Panc1 (cell line): ENCODE measurements around the gene FAM227B. TPM values are rescaled to one million over a fixed set of nuclear protein-coding genes. Genes with fewer than 3 reads are reported as not detected.

Source experiments
- ATAC-seq: fragments of 200-7000 bp; cut with Tn5 transposase; 2 replicates; pipeline ENCODE4 v1.9.1; 2020; ENCODE audit warnings: mild to moderate bottlenecking, moderate library complexity
- BruUV-seq: library from RNA; stranded (reverse); fragments of 400-500 nt; replicated peaks from 2 replicates; lab custom pipeline; 2021; lab: Mats Ljungman, UMichigan
- CTCF ChIA-PET: fragments of 300-600 bp; sonication (Branson Sonifier 250); formaldehyde crosslinking; loops from one replicate; lab custom pipeline; 2022; ENCODE audit warnings: antibody characterized with exemption; lab: Charles Lee
- POLR2A ChIA-PET: fragments of 300-600 bp; sonication (Branson Sonifier 250); formaldehyde crosslinking; loops from one replicate; lab custom pipeline; 2022; ENCODE audit warnings: antibody characterized with exemption; lab: Charles Lee
- DNase-seq: peaks from one replicate; pipeline ENCODE4 v3.0.0-alpha.2; 2010; ENCODE audit warnings: low read depth, low spot score
- H3K27ac ChIP-seq: 2 replicates; pipeline ENCODE4 v1.5.1; 2011; ENCODE audit warnings: mild to moderate bottlenecking, low read length, inconsistent platforms
- H3K27me3 ChIP-seq: fragments of 200-500 bp; sonication (Bioruptor generic); 2 replicates; pipeline ENCODE4 v1.6.0; 2014; ENCODE audit warnings: low read length, inconsistent platforms; ENCODE audit not compliant: control insufficient read depth, insufficient read depth
- H3K36me3 ChIP-seq: fragments of 200-500 bp; sonication (Bioruptor generic); 2 replicates; pipeline ENCODE4 v1.5.1; 2014; ENCODE audit warnings: inconsistent platforms, mild to moderate bottlenecking, low read length, moderate library complexity; ENCODE audit not compliant: control insufficient read depth, insufficient read depth
- H3K4me1 ChIP-seq: 2 replicates; pipeline ENCODE4 v1.5.1; 2011; ENCODE audit warnings: inconsistent platforms, mild to moderate bottlenecking, low read length, moderate library complexity; ENCODE audit not compliant: control insufficient read depth, insufficient read depth
- H3K4me3 ChIP-seq, 2 experiments: 2 replicates each; pipeline ENCODE4 v1.5.1; 2011 to 2012; ENCODE audit warnings: low read depth in 2 of 2, low read length in 2 of 2, mild to moderate bottlenecking in 2 of 2, inconsistent platforms in 1 of 2, moderate library complexity in 1 of 2
- H3K9me3 ChIP-seq: fragments of 200-500 bp; sonication (Bioruptor generic); 2 replicates; pipeline ENCODE4 v1.5.1; 2014; ENCODE audit warnings: low read depth, mild to moderate bottlenecking, inconsistent platforms, low read length, moderate library complexity; ENCODE audit not compliant: control insufficient read depth, insufficient read depth
- POLR2AphosphoS5 ChIP-seq: IDR thresholded peaks from 2 replicates; pipeline ENCODE4 v1.6.1; 2012; ENCODE audit warnings: mild to moderate bottlenecking, low read depth, low read length, moderate library complexity
- SIN3A ChIP-seq: IDR thresholded peaks from 2 replicates; pipeline ENCODE4 v1.6.1; 2012; ENCODE audit warnings: low read depth, mild to moderate bottlenecking, low read length, moderate library complexity, borderline replicate concordance; ENCODE audit not compliant: insufficient read depth
- TCF7L2 ChIP-seq: IDR thresholded peaks from 2 replicates; pipeline ENCODE4 v1.6.1; 2011; ENCODE audit warnings: mild to moderate bottlenecking, low read depth, low read length, inconsistent platforms
- in situ Hi-C: cut with HindIII; loops from 2 replicates; pipeline ENCODE4 v1.10.0; 2016; ENCODE audit warnings: low sequenced_read_pairs, low pct_unique_long_range_greater_than_20kb
- intact Hi-C: fragments of 100-400 bp; cut with micrococcal nuclease; formaldehyde crosslinking; loops from one replicate; pipeline ENCODE4 v1.10.0; 2022; ENCODE audit not compliant: unreplicated experiment
- total RNA-seq: library from RNA; stranded (reverse); gene quantifications from one replicate; pipeline ENCODE4 v1.2.1, GENCODE V29; 2021; ENCODE audit not compliant: unreplicated experiment
- TF ChIP-seq, protein P1 (sequence below), 2 experiments: IDR thresholded peaks; 2 replicates each; pipeline ENCODE4 v1.6.1; 2011 to 2012; ENCODE audit warnings: low read depth in 2 of 2, control low read depth in 1 of 2, low read length in 1 of 2, mild to moderate bottlenecking in 1 of 2, moderate library complexity in 1 of 2; ENCODE audit not compliant: insufficient read depth in 1 of 2
- TF ChIP-seq, protein P2 (sequence below): fragments of 450-650 bp; IDR thresholded peaks from 2 replicates; pipeline ENCODE4 v1.5.1; 2017; ENCODE audit warnings: mild to moderate bottlenecking

Gene FAM227B
- total RNA-seq, 1 experiment from 2014 or later, result 1.2 TPM

GRCh38 chr15:49458145-49458544 lies 162.5 kb downstream of the FAM227B start:
- H3K27ac ChIP-seq, result no peak overlapping the region
- BruUV-seq, result no TSS peak
- no peaks in the 10 kb centered on the region for H3K27me3 ChIP-seq
- ChIA-PET CTCF (no interaction called here), POLR2A (no interaction called here)
- H3K9me3 ChIP-seq, result no peaks in the 10 kb centered on the region
- no peak for DNase-seq
- no peak overlapping the region for H3K4me3 ChIP-seq
- H3K4me1 ChIP-seq, result no peaks in the 10 kb centered on the region
- no peaks in the 10 kb centered on the region for H3K36me3 ChIP-seq
- TF ChIP-seq, protein P1, sequence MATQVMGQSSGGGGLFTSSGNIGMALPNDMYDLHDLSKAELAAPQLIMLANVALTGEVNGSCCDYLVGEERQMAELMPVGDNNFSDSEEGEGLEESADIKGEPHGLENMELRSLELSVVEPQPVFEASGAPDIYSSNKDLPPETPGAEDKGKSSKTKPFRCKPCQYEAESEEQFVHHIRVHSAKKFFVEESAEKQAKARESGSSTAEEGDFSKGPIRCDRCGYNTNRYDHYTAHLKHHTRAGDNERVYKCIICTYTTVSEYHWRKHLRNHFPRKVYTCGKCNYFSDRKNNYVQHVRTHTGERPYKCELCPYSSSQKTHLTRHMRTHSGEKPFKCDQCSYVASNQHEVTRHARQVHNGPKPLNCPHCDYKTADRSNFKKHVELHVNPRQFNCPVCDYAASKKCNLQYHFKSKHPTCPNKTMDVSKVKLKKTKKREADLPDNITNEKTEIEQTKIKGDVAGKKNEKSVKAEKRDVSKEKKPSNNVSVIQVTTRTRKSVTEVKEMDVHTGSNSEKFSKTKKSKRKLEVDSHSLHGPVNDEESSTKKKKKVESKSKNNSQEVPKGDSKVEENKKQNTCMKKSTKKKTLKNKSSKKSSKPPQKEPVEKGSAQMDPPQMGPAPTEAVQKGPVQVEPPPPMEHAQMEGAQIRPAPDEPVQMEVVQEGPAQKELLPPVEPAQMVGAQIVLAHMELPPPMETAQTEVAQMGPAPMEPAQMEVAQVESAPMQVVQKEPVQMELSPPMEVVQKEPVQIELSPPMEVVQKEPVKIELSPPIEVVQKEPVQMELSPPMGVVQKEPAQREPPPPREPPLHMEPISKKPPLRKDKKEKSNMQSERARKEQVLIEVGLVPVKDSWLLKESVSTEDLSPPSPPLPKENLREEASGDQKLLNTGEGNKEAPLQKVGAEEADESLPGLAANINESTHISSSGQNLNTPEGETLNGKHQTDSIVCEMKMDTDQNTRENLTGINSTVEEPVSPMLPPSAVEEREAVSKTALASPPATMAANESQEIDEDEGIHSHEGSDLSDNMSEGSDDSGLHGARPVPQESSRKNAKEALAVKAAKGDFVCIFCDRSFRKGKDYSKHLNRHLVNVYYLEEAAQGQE (IDR thresholded peaks at IDR 0.05; ENCODE audit: insufficient read depth in 1 of 2, low read depth in 2 of 2, low read length in 1 of 2), result no peak
- TF ChIP-seq, protein P2, sequence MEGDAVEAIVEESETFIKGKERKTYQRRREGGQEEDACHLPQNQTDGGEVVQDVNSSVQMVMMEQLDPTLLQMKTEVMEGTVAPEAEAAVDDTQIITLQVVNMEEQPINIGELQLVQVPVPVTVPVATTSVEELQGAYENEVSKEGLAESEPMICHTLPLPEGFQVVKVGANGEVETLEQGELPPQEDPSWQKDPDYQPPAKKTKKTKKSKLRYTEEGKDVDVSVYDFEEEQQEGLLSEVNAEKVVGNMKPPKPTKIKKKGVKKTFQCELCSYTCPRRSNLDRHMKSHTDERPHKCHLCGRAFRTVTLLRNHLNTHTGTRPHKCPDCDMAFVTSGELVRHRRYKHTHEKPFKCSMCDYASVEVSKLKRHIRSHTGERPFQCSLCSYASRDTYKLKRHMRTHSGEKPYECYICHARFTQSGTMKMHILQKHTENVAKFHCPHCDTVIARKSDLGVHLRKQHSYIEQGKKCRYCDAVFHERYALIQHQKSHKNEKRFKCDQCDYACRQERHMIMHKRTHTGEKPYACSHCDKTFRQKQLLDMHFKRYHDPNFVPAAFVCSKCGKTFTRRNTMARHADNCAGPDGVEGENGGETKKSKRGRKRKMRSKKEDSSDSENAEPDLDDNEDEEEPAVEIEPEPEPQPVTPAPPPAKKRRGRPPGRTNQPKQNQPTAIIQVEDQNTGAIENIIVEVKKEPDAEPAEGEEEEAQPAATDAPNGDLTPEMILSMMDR, result no peak
- TF ChIP-seq POLR2AphosphoS5 (no peak), TCF7L2 (no peak), SIN3A (no peak)
- no peak for ATAC-seq
- in situ Hi-C loops, result no loop called here
- intact Hi-C loops, result no loop called here

DNA sequence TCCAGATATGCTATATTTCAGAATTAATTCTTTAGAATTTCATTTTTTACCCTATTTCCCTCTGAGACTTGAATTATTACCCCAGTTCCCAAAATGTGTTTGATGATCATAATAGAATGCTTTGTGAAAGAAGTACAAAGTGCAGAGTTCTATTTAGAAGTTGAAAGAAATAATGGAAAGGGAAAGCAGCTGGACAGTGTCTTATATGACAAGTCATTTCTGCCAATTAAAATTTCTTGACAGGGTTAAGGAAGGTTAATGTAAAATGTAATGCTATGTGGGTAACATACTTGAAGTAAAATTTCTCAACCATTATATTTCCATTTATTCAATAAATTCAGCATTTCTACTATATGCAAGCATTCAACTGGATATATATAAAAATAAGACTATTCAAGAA lies 164.5 kb downstream of the FAM227B start:
- no peak for ATAC-seq
- ChIA-PET POLR2A (no interaction called here), CTCF (no interaction called here)
- no peaks in the 10 kb centered on the region for H3K36me3 ChIP-seq
- intact Hi-C loops, result no loop called here
- TF ChIP-seq SIN3A (no peak), TCF7L2 (no peak), POLR2AphosphoS5 (no peak)
- TF ChIP-seq, protein P1 (IDR thresholded peaks at IDR 0.05; ENCODE audit: insufficient read depth in 1 of 2, low read depth in 2 of 2, low read length in 1 of 2), result no peak
- TF ChIP-seq, protein P2, result no peak
- in situ Hi-C loops, result no loop called here
- no peak overlapping the region for H3K27ac ChIP-seq
- no peak for DNase-seq
- no peaks in the 10 kb centered on the region for H3K4me1 ChIP-seq
- H3K27me3 ChIP-seq, result no peaks in the 10 kb centered on the region
- H3K4me3 ChIP-seq, result no peak overlapping the region
- no TSS peak for BruUV-seq
- H3K9me3 ChIP-seq, result no peaks in the 10 kb centered on the region
